ENCODE results near the gene NKX2-3. TPM values are rescaled to one million over a fixed set of nuclear protein-coding genes. Genes with fewer than 3 reads are reported as not detected.

The NKX2-3 gene
- total RNA-seq, 4 donors from 2014 or later = 0.54 TPM; not detected in 3

DNA sequence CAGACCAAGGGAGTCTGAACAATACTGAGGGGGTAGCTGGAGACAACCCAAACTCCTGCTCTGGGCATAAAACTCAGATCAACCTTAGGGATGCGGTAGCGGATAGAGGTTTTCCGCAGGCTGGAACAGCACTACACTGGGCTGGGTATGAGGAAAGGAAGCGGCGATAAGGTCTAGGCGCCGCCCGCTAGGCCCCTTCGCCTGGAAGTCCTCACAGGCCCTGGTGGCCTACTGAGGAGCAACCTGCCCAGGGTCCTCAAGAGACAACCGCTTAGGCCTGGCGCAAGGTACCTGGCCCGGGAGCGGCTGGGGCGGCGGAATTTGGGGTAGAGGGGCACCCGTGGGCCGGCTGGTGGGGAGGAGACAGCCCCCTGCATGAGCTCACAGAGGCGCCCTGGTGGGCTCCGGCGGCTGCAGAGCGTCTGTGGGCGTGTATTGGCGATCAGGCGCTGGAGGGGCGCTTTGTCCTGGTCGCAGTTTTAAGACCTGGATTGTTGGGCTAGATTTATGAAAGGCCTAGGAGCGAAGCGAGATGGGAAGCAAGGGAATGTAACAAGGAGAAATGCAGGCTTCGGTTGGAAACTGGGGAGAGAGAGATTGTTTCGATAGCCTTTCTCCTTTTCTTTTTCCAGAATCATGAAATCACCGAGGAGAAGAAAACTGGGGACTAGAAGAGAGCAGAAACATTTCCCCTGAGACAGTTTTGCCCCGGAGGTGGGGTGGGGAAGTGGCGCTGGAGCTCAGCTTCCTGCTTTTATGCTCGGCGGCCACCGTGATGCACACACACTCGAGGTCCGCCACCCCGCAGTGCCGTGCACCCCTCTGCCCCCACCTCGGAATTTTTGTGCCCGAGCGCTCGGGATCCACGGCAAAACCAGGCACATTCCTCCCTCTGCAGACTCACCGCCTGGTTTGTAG is 2.4 kb upstream of the NKX2-3 start:
- WGBS, 2 donors (ENCODE audit: low coverage in 1 of 2) = 8 to 12% methylated on average over 8 to 10 of the region's 46 CpGs

DNA sequence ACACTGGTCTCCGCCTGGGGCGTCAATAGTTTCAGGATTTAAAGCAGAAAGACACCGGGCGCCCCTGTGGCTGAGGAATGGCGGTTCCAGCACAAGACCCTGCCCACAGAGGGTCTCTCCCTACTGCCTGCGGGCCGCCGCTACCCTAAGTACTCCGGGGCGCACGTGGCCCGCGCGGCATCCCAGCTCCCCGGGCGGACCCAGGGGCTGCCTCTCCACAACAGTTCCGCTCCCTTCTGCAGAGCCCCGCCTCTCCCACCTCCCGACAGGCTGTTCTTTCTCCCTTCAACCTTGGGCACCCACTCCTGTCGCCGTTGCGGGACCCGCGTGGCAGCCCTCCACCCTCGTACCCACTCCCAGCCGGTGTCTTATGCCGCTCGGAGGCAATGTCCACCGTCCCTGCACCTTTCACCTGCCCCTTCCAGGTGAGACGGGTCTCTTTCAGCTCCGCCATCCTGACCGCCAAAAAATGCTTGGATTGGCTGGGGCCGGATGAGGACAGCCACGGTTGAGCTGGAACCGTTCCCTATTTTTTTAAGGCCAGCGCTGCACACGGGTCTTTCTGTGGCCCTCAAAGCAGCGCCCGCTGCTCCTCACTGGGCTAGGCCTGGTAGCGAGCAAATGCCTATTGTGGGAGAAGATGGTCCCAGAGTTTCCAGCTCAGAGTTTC is 1.6 kb upstream of the NKX2-3 start:
- Histone ChIP-seq H3K4me3 (peak overlapping the region in 1 of 2 donors; percentile 18), H3K27ac (no peak overlapping the region), H3K27me3 (peaks cover 100% of the 10 kb centered on the region), H3K9me3 (peaks cover 0 to 4% (median 0%) of the 10 kb centered on the region in 3 donors), H3K4me1 (peaks cover 0 to 58% (median 12%) of the 10 kb centered on the region in 3 donors), H3K36me3 (no peaks in the 10 kb centered on the region)
- no peak for TF ChIP-seq POLR2A (IDR thresholded peaks at IDR 0.05)
- TF ChIP-seq, protein P1, sequence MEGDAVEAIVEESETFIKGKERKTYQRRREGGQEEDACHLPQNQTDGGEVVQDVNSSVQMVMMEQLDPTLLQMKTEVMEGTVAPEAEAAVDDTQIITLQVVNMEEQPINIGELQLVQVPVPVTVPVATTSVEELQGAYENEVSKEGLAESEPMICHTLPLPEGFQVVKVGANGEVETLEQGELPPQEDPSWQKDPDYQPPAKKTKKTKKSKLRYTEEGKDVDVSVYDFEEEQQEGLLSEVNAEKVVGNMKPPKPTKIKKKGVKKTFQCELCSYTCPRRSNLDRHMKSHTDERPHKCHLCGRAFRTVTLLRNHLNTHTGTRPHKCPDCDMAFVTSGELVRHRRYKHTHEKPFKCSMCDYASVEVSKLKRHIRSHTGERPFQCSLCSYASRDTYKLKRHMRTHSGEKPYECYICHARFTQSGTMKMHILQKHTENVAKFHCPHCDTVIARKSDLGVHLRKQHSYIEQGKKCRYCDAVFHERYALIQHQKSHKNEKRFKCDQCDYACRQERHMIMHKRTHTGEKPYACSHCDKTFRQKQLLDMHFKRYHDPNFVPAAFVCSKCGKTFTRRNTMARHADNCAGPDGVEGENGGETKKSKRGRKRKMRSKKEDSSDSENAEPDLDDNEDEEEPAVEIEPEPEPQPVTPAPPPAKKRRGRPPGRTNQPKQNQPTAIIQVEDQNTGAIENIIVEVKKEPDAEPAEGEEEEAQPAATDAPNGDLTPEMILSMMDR (IDR thresholded peaks at IDR 0.05) = no peak
- TF ChIP-seq POLR2AphosphoS5 (IDR thresholded peaks at IDR 0.05) = no peak
- no peak for TF ChIP-seq EP300 (IDR thresholded peaks at IDR 0.05)
- no peak for ATAC-seq
- WGBS, 2 donors (ENCODE audit: low coverage in 1 of 2) = 3 to 6% methylated on average over 11 to 12 of the region's 40 CpGs

More for the DNA sequence above, 2.4 kb upstream of the NKX2-3 start:
- Histone ChIP-seq H3K27ac (no peak overlapping the region), H3K4me3 (peak overlapping the region in 1 of 2 donors; percentile 18), H3K36me3 (no peaks in the 10 kb centered on the region), H3K4me1 (peaks cover 0 to 50% (median 4%) of the 10 kb centered on the region in 3 donors), H3K27me3 (peaks cover 100% of the 10 kb centered on the region), H3K9me3 (peaks cover 0 to 4% (median 0%) of the 10 kb centered on the region in 3 donors)
- ATAC-seq = no peak
- TF ChIP-seq POLR2AphosphoS5 (IDR thresholded peaks at IDR 0.05) = no peak
- TF ChIP-seq, protein P1 (IDR thresholded peaks at IDR 0.05) = no peak
- TF ChIP-seq POLR2A (IDR thresholded peaks at IDR 0.05) = no peak
- no peak for TF ChIP-seq EP300 (IDR thresholded peaks at IDR 0.05)

DNA sequence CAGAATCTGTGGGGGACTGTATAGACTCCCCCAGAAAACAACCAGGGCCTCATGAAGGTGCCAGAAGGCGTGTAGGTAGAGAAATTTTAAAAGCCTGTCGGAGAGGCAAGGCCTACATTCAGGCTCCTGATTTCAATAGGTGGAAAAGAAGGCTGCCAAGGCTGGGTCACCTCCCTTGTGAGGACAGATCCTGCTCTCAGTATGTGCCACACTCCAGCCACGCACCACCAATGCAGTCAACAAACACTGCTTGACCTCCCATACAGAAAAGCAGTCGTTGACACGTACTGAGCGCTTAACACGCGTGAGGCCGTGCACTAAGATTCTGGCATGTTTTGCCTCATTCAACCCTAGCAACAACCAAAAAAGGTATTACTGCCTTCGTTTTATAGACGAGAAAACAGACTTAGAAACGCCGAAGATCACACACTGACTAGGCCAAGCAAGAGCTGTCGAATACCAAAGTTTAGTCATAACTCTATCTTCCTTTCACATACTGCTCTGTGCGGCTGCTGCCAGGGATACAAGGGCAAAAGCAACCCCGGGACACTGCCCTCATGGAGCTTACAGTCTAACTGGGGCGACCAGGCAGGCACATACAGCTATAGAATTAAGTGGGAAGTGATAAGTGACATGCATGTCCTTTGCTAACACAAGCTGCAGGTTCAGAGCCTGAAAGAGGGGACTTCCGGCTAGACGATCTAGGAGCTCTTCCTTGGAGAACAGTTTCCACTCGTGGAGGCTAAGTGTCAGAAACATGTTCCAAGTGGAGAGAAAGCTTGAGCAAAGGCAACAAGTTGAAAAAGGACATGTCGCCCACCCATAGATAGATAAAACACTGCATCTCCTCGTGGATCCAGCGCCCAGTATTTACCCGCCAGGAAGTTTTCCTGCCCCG is 797 bp upstream of the NKX2-3 start:
- ATAC-seq = no peak
- 42 to 62% methylated on average over 12 to 25 of the region's 25 CpGs for WGBS, 2 donors (ENCODE audit: low coverage in 1 of 2)
- H3K4me1 ChIP-seq = peaks cover 0 to 66% (median 17%) of the 10 kb centered on the region in 3 donors
- TF ChIP-seq POLR2A (IDR thresholded peaks at IDR 0.05) (no peak), POLR2AphosphoS5 (IDR thresholded peaks at IDR 0.05) (no peak), EP300 (IDR thresholded peaks at IDR 0.05) (no peak)
- TF ChIP-seq, protein P1 (IDR thresholded peaks at IDR 0.05) = no peak
- no peaks in the 10 kb centered on the region for H3K36me3 ChIP-seq
- H3K27ac ChIP-seq = no peak overlapping the region
- peaks cover 100% of the 10 kb centered on the region for H3K27me3 ChIP-seq
- H3K4me3 ChIP-seq = peak overlapping the region in 1 of 2 donors; percentile 32
- peaks cover 0 to 4% (median 0%) of the 10 kb centered on the region in 3 donors for H3K9me3 ChIP-seq

GRCh38 chr10:99533496-99534449 is 1.0 kb downstream of the NKX2-3 start:
- 4 to 13% methylated on average over 11 of the region's 38 CpGs for WGBS, 2 donors (ENCODE audit: low coverage in 1 of 2)
- Histone ChIP-seq H3K36me3 (no peaks in the 10 kb centered on the region), H3K4me3 (peak overlapping the region in 1 of 2 donors; percentile 32), H3K9me3 (no peaks in the 10 kb centered on the region), H3K27ac (no peak overlapping the region), H3K27me3 (peaks cover 100% of the 10 kb centered on the region), H3K4me1 (peaks cover 0 to 66% (median 19%) of the 10 kb centered on the region in 3 donors)
- no peak for ATAC-seq
- no peak for TF ChIP-seq POLR2A (IDR thresholded peaks at IDR 0.05)
- no peak for TF ChIP-seq POLR2AphosphoS5 (IDR thresholded peaks at IDR 0.05)
- TF ChIP-seq EP300 (IDR thresholded peaks at IDR 0.05) = no peak
- TF ChIP-seq, protein P1 (IDR thresholded peaks at IDR 0.05) = no peak
